Stimulated activated CD8-positive, alpha-beta memory T cell treated with anti-CD3 and anti-CD28 coated beads, Interleukin-15, amount 100 ng/mL, for 48 hours (primary cell): ENCODE results near the gene BARHL2.

Source experiments
- DNase-seq, 2 donors: peaks; one replicate each; pipeline ENCODE4 v3.0.0-alpha.2; 2020; ENCODE audit warnings: low read depth in 2 of 2

BARHL2 gene

GRCh38 chr1:90716552-90717355, at the start of gene BARHL2:
BARHL2 (minus strand) TSS chr1:90717302; CDS start chr1:90717195, 107 bp downstream.
- DNase-seq = no peak

- no peak for DNase-seq
Observed at GRCh38 chr1:90763930-90764329, 46.8 kb upstream of the BARHL2 start.

GRCh38 chr1:90763506-90763905, 46.4 kb upstream of the BARHL2 start:
- DNase-seq = no peak

- DNase-seq = no peak
Observed at GRCh38 chr1:90761781-90762589, 44.9 kb upstream of the BARHL2 start.

GRCh38 chr1:90761156-90761555, 44.1 kb upstream of the BARHL2 start:
- DNase-seq = no peak

- no peak for DNase-seq
Observed at GRCh38 chr1:90753556-90753955, 36.5 kb upstream of the BARHL2 start.

GRCh38 chr1:90748668-90749067, 31.6 kb upstream of the BARHL2 start:
- DNase-seq = no peak

GRCh38 chr1:90746857-90747256, 29.8 kb upstream of the BARHL2 start:
- DNase-seq = no peak

GRCh38 chr1:90745972-90746371, 28.9 kb upstream of the BARHL2 start:
- no peak for DNase-seq

- DNase-seq = no peak
Observed at GRCh38 chr1:90732136-90732535, 15.0 kb upstream of the BARHL2 start.

GRCh38 chr1:90731382-90732050, 14.4 kb upstream of the BARHL2 start:
- no peak for DNase-seq

GRCh38 chr1:90730243-90731022, 13.3 kb upstream of the BARHL2 start:
- DNase-seq = no peak

- no peak for DNase-seq
Observed at GRCh38 chr1:90729504-90730242, 12.6 kb upstream of the BARHL2 start.

GRCh38 chr1:90728502-90729287, 11.6 kb upstream of the BARHL2 start:
- no peak for DNase-seq

- no peak for DNase-seq
Observed at GRCh38 chr1:90727917-90728501, 10.9 kb upstream of the BARHL2 start.

GRCh38 chr1:90726986-90727480, 9.9 kb upstream of the BARHL2 start:
- no peak for DNase-seq

- DNase-seq = no peak
Observed at GRCh38 chr1:90726425-90726985, 9.4 kb upstream of the BARHL2 start.

GRCh38 chr1:90725657-90726424, 8.7 kb upstream of the BARHL2 start:
- DNase-seq = no peak
